ENCODE results near the gene RHOG.
"Not testable (repeated sequence)": the region's sequence is repeated elsewhere in the genome, so short reads cannot be mapped to it uniquely, and the experiment has no call there.

The RHOG gene

DNA sequence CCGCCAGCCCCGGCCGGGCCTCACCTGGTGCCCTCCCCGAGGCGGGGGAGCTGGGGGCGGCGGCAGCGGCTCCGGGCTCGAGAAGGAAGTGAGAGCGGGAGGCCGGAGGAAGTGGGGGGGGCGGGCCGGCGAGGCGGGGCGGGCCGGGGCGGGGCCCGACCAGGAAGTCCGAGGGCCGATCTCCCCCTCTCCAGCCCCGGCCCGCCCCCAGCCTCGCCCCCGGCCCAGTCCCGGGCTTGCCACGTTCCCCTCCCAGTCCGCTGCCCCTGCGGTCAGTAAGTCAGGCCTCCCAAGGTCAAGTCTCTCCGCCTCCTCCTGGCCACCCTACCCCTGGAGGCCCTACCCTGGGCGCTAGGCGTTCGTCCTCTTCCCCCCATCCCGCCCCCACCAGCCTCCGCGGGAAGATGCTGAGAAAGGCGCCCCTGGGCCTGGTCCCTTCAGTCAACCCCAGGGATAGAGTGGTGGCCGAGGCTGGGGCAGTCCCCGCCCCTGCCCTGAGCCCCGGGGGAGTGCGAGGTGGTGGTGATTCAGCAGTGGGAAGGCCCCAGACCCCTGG, at the start of gene RHOG:
RHOG (minus strand) TSS at position 90 of the 556 bp plus-strand sequence. CDS start 12,821 bp downstream, outside the sequence.
- DNase-seq: peak; percentile 76

DNA sequence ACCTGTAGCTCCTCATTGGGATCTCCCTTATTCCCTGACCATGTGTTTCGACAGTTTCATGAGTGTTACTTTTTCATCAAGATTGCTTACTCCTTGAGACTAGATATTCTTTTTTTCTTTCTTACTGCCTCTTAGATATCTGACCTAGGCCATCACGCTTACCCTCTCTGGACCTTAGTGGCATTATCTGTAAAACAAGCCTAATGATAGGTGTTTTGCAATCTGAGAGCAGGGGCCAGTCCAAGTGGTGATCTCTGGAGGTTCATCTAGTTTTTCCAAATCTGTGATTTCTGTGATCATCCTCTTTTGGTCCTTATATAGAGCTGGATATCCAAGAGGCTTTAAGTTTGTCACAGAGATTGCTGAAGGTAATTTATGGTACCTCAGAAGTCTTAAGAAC, 49.3 kb upstream of the RHOG start:
- DNase-seq: no peak

DNA sequence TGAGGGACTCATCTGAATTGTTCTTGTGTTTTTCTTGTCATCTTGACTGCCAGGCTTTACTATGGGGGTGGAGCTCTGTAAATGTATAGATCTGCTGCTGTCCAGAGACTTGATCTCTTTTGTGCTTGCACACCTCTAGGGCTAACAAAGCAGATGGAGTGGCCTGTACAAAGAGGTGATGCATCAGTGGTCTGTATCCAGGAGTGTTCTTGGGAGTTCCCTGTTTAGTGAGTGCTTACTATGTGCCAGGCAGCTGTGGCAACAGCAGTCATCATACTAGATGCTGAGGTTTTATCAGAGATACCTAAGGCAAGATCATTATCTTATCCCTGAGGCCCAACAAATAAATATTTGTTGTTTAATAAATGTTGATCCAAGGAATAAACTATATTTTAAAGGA, 48.1 kb upstream of the RHOG start:
- no peak for DNase-seq

- no peak for DNase-seq
Observed at GRCh38 chr11:3886985-3887384, 46.2 kb upstream of the RHOG start.

GRCh38 chr11:3885855-3886254, 45.1 kb upstream of the RHOG start:
- DNase-seq: no peak

DNA sequence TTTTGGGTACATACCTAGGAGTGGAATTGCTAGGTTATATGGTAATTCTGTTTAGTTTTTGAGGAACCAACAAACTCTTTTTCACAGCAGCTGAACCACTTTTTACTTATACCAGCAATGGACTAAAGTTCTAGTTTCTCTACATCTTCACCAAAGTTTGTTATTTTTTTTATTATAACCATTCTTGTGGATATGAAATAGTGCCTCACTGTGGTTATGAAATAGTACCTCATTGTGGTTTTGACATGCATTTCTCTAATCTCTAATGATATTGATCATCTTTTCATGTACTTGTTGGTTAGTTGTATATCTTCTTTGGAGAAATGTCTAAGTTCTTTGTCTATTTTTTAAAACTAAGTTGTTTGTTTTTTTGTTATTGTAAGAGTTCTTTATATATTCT, 41.9 kb upstream of the RHOG start:
- no peak for DNase-seq

DNA sequence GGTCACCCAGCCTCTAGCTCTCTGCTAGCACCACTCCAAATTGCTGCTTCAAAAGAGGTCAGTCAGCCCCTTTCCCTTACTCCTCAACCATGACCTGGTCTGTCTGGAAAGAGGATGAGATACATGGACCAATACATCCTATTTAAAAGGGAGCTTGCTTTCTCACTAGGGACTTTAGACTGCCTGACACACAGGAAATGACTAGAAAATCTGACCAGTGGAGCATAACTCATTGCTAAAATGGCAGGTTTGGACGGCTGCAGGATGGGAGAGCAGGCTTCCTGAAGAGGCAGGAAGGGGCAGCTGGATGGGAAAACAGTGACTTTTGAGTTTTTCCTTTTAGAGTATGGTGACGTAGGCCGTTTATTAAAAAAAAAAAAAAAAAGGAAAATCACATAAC, 40.0 kb upstream of the RHOG start:
- DNase-seq: no peak

GRCh38 chr11:3879967-3880542, 39.3 kb upstream of the RHOG start:
- DNase-seq: no peak

DNA sequence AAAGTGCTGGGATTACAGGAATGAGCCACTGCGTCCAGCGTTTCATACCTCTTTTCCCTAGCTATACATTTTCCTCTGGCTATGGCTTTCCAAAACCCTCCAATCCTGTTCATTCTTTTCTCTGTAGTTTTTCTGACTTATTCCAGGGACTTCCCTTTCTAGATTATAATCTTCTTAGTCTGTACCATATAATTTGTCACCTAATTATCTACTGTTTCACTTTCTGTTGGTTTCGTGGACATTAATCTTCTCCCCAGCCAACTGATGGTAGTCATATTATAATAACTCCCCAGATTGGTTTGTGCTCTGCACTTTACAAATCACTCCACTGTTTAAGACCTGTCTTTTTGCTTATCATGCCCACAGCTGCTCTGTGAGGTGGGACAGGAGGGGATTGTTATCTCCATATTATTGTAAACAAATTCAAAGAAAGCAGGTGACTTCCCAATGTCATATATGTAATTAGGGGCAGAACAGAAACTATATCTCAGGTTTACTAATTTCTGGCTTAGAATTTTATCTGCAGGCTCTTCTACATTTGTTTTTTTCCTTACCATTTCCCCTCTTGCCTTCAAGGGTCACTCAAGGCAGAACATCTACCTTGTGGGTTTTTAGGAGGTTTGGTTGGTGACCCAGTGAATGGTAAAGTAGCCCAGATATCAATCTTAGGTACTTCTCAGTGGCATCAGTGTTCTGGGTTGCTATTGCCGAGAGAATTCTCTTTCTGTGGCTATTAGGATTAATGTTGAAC, 38.6 kb upstream of the RHOG start:
- DNase-seq: no peak

- no peak for DNase-seq
Observed at GRCh38 chr11:3878258-3878584, 37.5 kb upstream of the RHOG start.

- DNase-seq: no peak
Observed at GRCh38 chr11:3877364-3878257, 36.9 kb upstream of the RHOG start.

DNA sequence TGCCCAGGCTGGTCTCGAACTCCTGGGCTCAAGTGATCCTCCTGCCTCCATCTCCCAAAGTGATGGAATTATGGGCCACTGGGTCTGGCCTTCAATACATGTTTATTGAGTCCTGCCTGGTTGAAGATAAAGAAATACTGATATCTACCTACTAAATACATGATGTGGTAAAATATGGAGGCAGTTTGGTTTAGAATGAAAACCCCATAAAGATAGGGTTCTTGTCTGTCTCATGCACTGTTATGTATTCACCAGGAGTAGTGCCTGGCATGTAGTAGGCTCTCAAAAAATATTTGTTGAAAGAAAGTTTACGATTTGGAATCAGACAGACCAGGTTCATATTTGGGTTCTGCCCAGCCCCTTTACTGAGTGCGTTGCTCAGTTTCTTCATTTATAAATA, 35.9 kb upstream of the RHOG start:
- DNase-seq: no peak

GRCh38 chr11:3873712-3874349, 33.1 kb upstream of the RHOG start:
- DNase-seq: no peak

GRCh38 chr11:3867209-3868091, 26.7 kb upstream of the RHOG start:
- no peak for DNase-seq

GRCh38 chr11:3866836-3867208, 26.1 kb upstream of the RHOG start:
- DNase-seq: no peak

DNA sequence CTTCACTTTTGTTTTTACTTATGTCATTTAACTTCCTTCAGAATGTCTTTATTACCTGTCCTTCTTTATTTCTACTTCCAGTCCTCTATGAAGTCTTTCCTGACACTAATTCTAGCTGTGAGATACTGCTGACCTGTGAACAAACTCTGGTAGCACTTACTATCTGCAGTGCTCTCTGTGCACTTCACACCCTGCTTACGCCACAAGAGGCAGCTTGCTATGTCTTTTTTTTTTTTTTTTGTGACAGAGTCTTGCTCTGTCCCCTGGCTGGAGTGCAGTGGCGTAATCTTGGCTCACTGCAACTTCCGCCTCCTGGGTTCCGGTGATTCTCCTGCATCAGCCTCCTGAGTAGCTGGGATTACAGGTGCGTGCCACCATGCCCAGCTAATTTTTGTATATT, 25.4 kb upstream of the RHOG start:
- DNase-seq: peak; percentile 2

GRCh38 chr11:3865388-3866193, 24.8 kb upstream of the RHOG start:
- no peak for DNase-seq

DNA sequence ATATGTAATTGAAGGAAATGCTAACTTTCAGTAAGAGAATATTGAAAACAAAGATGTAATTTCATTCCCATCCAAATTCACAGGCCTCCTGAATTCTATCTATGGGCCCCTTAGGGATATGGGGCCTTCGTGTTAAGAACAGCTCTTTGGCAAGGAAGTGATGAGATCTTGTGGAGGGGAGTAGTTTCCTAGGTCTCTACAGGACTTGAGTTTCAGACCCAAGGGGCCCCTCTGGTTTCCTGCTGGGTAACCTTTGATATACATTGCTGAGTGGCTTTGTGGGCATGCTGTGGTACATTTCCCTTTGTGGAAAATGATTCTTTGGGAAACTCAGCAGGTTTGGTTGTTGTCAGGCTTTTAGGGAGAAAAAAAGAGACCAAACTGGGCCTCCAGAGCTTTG, 20.9 kb upstream of the RHOG start:
- no peak for DNase-seq

GRCh38 chr11:3860898-3861393, 20.2 kb upstream of the RHOG start:
- DNase-seq: not testable (repeated sequence)

DNA sequence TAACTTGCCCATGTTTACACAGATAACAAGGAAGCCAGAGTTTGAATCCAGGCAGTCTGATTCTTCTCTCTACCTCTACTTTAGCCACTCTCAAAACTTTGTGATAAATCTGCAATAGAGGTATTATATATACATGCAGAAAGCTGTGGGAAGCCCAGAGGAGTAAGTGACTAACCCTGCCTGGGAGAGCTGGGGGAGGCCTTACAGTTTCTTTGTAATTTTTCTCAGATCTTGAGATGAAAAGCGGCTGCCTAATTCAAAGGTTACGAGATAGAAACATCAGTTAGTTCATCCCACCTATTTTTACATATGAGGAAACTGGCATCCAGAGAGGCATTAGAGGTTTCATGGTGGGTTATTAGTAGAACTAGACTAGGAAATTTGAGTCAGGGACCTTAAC, 19.6 kb upstream of the RHOG start:
- no peak for DNase-seq

DNA sequence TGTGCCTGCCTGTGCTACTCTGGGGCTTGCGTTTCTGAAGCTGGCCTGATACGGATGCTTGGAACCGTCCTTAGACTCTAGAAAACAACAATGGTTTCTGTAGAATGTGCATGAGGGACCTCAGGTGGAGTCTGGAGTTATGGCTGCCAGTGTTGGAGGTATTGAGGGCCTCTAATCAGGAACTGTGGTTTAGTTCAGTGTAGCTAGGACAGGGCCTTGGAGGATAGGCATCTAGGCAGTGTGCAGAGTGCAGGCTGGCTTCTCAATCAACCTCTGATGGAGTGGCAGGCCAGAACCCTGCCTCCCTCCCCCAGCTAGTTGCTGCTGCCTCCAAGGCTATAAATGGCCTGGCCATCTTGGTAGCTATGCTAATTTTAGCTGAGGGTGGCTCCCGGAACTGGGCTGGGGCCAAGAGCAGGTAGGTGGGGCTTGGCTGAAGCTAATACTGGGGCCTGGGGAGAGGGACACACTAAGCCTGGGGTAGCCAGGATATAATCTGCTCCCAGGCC, 18.7 kb upstream of the RHOG start:
- no peak for DNase-seq

Measured in SIG-M5 (cell line).